ENCODE measurements around the gene SGIP1. TPM values are rescaled to one million over a fixed set of nuclear protein-coding genes. Genes with fewer than 3 reads are reported as not detected.

SGIP1 gene
- total RNA-seq, 4 donors from 2014 or later = 3.9 to 14.7 (median 6.5) TPM

DNA sequence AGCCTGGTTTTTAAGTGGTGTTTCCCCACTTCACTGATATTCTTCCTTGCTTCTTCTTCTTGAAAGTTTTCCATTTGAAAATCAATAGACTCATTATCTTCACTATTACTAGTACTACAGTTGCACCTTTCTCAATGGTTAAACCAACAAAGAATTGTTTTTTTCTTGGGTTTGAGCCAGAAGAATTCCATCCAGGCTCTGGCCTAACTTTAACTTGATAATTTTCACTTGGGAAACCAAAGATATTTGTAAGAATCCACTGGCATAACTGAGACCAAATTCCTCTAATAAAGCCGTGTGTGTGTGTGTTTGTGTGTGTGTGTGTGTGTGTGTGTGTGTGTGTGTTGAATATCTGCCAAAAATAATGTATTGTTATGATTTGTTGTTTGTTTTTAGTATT lies 103.2 kb downstream of the SGIP1 start:
- Histone ChIP-seq H3K9me3 (no peaks in the 10 kb centered on the region), H3K27me3 (no peaks in the 10 kb centered on the region), H3K4me1 (no peaks in the 10 kb centered on the region), H3K4me3 (no peak overlapping the region), H3K36me3 (no peaks in the 10 kb centered on the region), H3K27ac (no peak overlapping the region)
- 11 to 20% methylated on average over 1 of the region's 1 CpG for WGBS, 2 donors
- TF ChIP-seq POLR2A (IDR thresholded peaks at IDR 0.05) = no peak
- TF ChIP-seq EP300 (IDR thresholded peaks at IDR 0.05) = no peak
- no peak for TF ChIP-seq CTCF (IDR thresholded peaks at IDR 0.05)
- DNase-seq (ENCODE audit: low spot score in 2 of 2) = no peak

DNA sequence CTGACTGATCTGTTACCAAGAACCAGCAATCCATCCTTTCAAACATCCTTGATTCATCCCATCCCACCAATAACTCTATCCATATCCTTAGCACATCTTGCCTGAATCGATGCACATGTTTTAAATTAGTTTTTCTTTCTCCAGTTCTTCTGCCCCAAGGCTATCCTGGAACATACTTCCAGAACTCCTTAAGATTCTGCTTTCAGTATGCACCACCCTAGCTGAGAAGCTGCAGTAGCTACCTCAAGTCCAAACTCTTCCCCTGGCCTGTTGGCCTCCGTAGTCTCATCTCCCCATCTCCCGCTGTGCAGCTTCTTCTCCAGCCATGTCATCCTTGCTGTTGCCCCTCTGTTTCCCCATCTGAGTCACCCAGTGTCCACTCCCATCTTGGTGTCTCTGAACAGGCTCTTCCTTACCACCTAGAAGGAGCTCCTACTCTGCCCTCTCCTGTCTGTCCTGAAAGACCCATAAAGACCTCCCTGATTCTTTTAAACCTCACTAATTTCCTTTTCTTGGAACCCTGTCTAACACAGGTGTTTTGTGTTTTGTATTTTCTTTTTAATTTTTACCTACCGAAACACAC lies 108.0 kb downstream of the SGIP1 start:
- Histone ChIP-seq H3K4me3 (no peak overlapping the region), H3K36me3 (no peaks in the 10 kb centered on the region), H3K27ac (no peak overlapping the region), H3K27me3 (no peaks in the 10 kb centered on the region), H3K9me3 (no peaks in the 10 kb centered on the region), H3K4me1 (no peaks in the 10 kb centered on the region)
- WGBS, 2 donors = 90 to 93% methylated on average over 4 of the region's 4 CpGs
- TF ChIP-seq EP300 (IDR thresholded peaks at IDR 0.05) = no peak
- no peak for TF ChIP-seq CTCF (IDR thresholded peaks at IDR 0.05)
- TF ChIP-seq POLR2A (IDR thresholded peaks at IDR 0.05) = no peak
- no peak for DNase-seq (ENCODE audit: low spot score in 2 of 2)

DNA sequence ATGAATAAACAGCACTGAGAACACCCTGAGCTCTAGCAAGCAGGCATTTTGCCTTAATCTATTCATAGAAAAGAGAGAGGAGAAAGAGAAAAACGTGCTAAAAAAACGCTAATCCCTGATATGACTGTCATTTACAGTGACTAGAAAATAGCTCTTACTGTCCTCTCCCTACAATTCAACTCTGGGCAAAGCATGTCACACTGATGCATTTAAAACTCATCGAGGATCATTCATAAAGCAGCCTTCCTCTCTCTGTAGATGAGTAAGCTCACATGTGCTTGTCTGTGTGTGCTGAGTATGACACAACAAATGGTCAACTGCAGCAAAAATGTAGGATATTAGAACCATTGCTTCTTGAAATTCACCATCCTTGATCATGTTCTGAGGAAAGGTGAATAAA lies 109.0 kb downstream of the SGIP1 start:
- 37 to 42% methylated on average over 3 of the region's 3 CpGs for WGBS, 2 donors
- Histone ChIP-seq H3K27me3 (no peaks in the 10 kb centered on the region), H3K27ac (no peak overlapping the region), H3K9me3 (no peaks in the 10 kb centered on the region), H3K4me3 (no peak overlapping the region), H3K4me1 (no peaks in the 10 kb centered on the region), H3K36me3 (no peaks in the 10 kb centered on the region)
- DNase-seq (ENCODE audit: low spot score in 2 of 2) = no peak
- no peak for TF ChIP-seq POLR2A (IDR thresholded peaks at IDR 0.05)
- TF ChIP-seq EP300 (IDR thresholded peaks at IDR 0.05) = no peak
- no peak for TF ChIP-seq CTCF (IDR thresholded peaks at IDR 0.05)

- Histone ChIP-seq H3K9me3 (no peaks in the 10 kb centered on the region), H3K4me3 (no peak overlapping the region), H3K4me1 (no peaks in the 10 kb centered on the region), H3K27me3 (no peaks in the 10 kb centered on the region), H3K36me3 (no peaks in the 10 kb centered on the region), H3K27ac (no peak overlapping the region)
- 56 to 65% methylated on average over 3 of the region's 3 CpGs for WGBS, 2 donors
- no peak for DNase-seq (ENCODE audit: low spot score in 2 of 2)
- TF ChIP-seq CTCF (IDR thresholded peaks at IDR 0.05) = no peak
- no peak for TF ChIP-seq EP300 (IDR thresholded peaks at IDR 0.05)
- no peak for TF ChIP-seq POLR2A (IDR thresholded peaks at IDR 0.05)
Measured at GRCh38 chr1:66644331-66644730, 110.4 kb downstream of the SGIP1 start.

DNA sequence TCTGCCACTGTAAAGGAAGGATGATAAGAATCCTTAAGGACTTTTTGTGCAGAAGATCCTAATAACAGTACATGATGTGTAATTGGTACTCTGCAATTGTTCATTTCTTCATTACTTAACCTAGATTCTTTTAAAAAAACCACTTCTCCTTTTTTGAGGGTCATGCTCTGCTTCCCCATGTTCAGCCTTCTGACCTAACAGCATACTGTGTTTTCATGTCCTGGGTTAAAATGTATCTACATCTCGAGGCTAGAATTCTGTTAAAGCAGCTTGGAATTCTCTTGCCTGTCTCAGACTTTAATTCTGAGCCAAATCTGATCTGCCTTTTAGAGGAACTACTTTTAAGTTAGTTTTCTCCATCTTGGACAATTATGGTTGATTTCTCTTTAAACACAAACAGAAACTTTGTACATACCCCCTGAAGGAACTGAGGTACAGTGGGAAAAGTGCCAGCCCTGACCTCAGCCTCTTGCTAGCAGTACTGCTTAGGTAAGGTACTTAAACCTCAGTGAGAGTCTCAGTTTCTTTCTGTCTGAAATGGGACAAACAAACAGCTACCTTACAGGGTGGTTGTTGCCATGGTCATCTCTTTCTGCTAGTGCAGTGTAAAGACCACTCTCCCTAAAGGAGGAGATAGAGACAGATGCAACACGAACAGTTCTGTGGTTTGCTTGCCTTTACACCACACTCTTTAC lies 115.1 kb downstream of the SGIP1 start:
- TF ChIP-seq EP300 (IDR thresholded peaks at IDR 0.05) (no peak), CTCF (IDR thresholded peaks at IDR 0.05) (no peak), POLR2A (IDR thresholded peaks at IDR 0.05) (no peak)
- H3K27me3 ChIP-seq = no peaks in the 10 kb centered on the region

More for the DNA sequence above, 115.1 kb downstream of the SGIP1 start:
- no peak overlapping the region for H3K27ac ChIP-seq
- no peaks in the 10 kb centered on the region for H3K9me3 ChIP-seq
- no peak overlapping the region for H3K4me3 ChIP-seq
- H3K4me1 ChIP-seq = no peaks in the 10 kb centered on the region
- DNase-seq (ENCODE audit: low spot score in 2 of 2) = no peak
- WGBS, 2 donors = 58 to 62% methylated on average over 2 of the region's 2 CpGs
- H3K36me3 ChIP-seq = no peaks in the 10 kb centered on the region
